C4-2B (cell line): ENCODE data around the gene TSPEAR.

Experiments
- CTCF ChIP-seq: fragments of 450-650 bp; conservative IDR thresholded peaks from 2 replicates; pipeline ENCODE4 v1.5.1; 2017; ENCODE audit warnings: mild to moderate bottlenecking
- ZFX ChIP-seq: fragments of 450-650 bp; IDR thresholded peaks from 2 replicates; pipeline ENCODE4 v1.6.1; 2017

- TF ChIP-seq CTCF (no peak), ZFX (no peak)
Observed at GRCh38 chr21:44566403-44566802, 145.0 kb downstream of the TSPEAR start.
